ENCODE measurements around the gene DLGAP1. TPM values are rescaled to one million over a fixed set of nuclear protein-coding genes. Genes with fewer than 3 reads are reported as not detected.

Gene DLGAP1
- total and polyA plus RNA-seq, 2 of the 8 experiments (the other 6 are each of a cell fraction or from before 2014, with no cell fraction given) = 11.8 to 16.9 TPM

DNA sequence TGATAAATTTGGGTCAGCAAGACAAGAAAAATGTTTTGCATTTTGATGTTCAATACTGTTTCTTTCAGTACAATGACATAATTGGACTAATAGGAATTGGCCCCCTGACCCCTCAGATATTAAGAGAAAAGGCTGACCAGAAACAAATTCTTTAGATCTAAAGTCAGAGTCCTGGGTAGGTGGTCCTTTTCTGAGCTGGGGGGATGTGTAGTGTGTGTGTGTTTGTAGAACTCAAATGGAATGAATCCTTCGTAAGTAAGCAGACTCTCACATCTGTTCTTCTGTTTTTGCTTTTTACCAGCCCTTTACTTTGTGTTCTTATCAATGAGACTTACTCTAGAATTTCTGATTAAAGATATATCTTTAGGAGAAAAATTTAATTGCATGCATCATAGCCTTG lies 677.4 kb downstream of the DLGAP1 start:
- H2BK120ac ChIP-seq (replicated peaks; ENCODE audit: low read depth, low read length) = no peak overlapping the region
- H3K9me3 ChIP-seq (ENCODE audit: insufficient read depth in 2 of 2, low read depth in 1 of 2, low read length in 1 of 2) = no peaks in the 10 kb centered on the region
- H3K27me3 ChIP-seq (replicated peaks in 1 of 4; ENCODE audit: control insufficient read depth in 3 of 4, extremely low read depth in 1 of 4, insufficient read depth in 3 of 4, low read length in 3 of 4) = no peaks in the 10 kb centered on the region
- H2BK5ac ChIP-seq (ENCODE audit: low read depth, low read length) = no peak overlapping the region
- no peak overlapping the region for H3K18ac ChIP-seq (ENCODE audit: extremely low read depth, low read length)
- ChIA-PET POLR2A (ENCODE audit: partially characterized antibody) (interaction anchor here (0.5 kb wide), 1 partner anchor 529 kb away, joined by 3 read pairs; no protein-coding TSS in a partner anchor), CTCF (ENCODE audit: partially characterized antibody) (interaction anchor here (0.9 kb wide), 1 partner anchor 107 kb away, joined by 3 read pairs; no protein-coding TSS in a partner anchor)
- H3K56ac ChIP-seq (replicated peaks; ENCODE audit: insufficient read length, low read depth, low read length) = no peak overlapping the region
- H2BK12ac ChIP-seq (ENCODE audit: low read depth, low read length) = no peak overlapping the region
- DNase-seq (ENCODE audit: low read depth in 1 of 2, low spot score in 2 of 2) (no peak), FAIRE-seq (no peak)
- H3K27ac ChIP-seq (ENCODE audit: low read depth, low read length) = no peak overlapping the region
- H3K79me2 ChIP-seq (ENCODE audit: control insufficient read depth in 1 of 2, insufficient read depth in 2 of 2, low read length in 2 of 2) = no peaks in the 10 kb centered on the region
- no peak overlapping the region for H2BK15ac ChIP-seq (ENCODE audit: low read length)
- no peak overlapping the region for H2AFZ ChIP-seq (ENCODE audit: low read length)
- H3K79me1 ChIP-seq (ENCODE audit: low read depth, low read length) = no peaks in the 10 kb centered on the region
- H3K23me2 ChIP-seq (ENCODE audit: low read depth, low read length) = no peaks in the 10 kb centered on the region
- H2BK20ac ChIP-seq (ENCODE audit: low read length) = no peak overlapping the region
- H3K4me1 ChIP-seq (replicated peaks in 1 of 4; ENCODE audit: control insufficient read depth in 3 of 4, insufficient read depth in 4 of 4, low read length in 3 of 4) = peaks cover 0 to 13% (median 6%) of the 10 kb centered on the region in 4 experiments; a peak in 5 of 7 replicates
- H2AK5ac ChIP-seq (ENCODE audit: low read depth, low read length) = no peak overlapping the region
- 80% methylated on average over 1 of the region's 1 CpG; no CpG with 5 or more reads in 1 of the 2 experiments for WGBS, 2 experiments (ENCODE audit: extremely low coverage in 1 of 2, insufficient coverage in 1 of 2, insufficient read length in 1 of 2, insufficient replicate concordance in 2 of 2, low coverage in 1 of 2, low lambda C conversion rate in 2 of 2, missing lambda C conversion rate in 1 of 2)
- H3K36me3 ChIP-seq (ENCODE audit: control insufficient read depth in 2 of 4, insufficient read depth in 4 of 4, low read length in 3 of 4) = no peaks in the 10 kb centered on the region
- no peak overlapping the region for H3K9ac ChIP-seq (replicated peaks in 1 of 4; ENCODE audit: extremely low read depth in 1 of 4, low read depth in 3 of 4, low read length in 3 of 4)
- H3K4me3 ChIP-seq (ENCODE audit: extremely low read depth in 1 of 4, insufficient read depth in 2 of 4, low read depth in 3 of 4, low read length in 4 of 4) = no peak overlapping the region
- H3K14ac ChIP-seq (ENCODE audit: insufficient read length) = no peak overlapping the region
- no peak overlapping the region for H4K91ac ChIP-seq (replicated peaks; ENCODE audit: insufficient read length, low read length)
- H4K5ac ChIP-seq (ENCODE audit: insufficient read length, low read depth, low read length) = no peak overlapping the region
- no peak overlapping the region for H4K8ac ChIP-seq (ENCODE audit: extremely low read depth, insufficient read depth, low read length)
- no peak overlapping the region for H3K4ac ChIP-seq (replicated peaks; ENCODE audit: insufficient read length, low read depth, low read length)
- H3K23ac ChIP-seq (ENCODE audit: insufficient read length) = no peak overlapping the region
- H3K4me2 ChIP-seq (ENCODE audit: insufficient read depth in 1 of 2, low read depth in 2 of 2, low read length in 2 of 2) = no peak overlapping the region
- H4K20me1 ChIP-seq (replicated peaks in 1 of 2; ENCODE audit: control insufficient read depth in 1 of 2, insufficient read depth in 2 of 2, low read length in 2 of 2) = no peaks in the 10 kb centered on the region
- no peak for TF ChIP-seq PHF8 (conservative IDR thresholded peaks at IDR 0.05; ENCODE audit: low read depth, low read length)
- TF ChIP-seq TAF7 (optimal IDR thresholded peaks at IDR 0.05; ENCODE audit: borderline replicate concordance, low read depth, low read length) = no peak
- TF ChIP-seq NANOG (IDR thresholded peaks at IDR 0.05; ENCODE audit: insufficient read depth, low read depth, low read length, poor library complexity, severe bottlenecking) = no peak
- no peak for TF ChIP-seq GTF2F1 (IDR thresholded peaks at IDR 0.05; ENCODE audit: borderline replicate concordance, low read depth, low read length)
- TF ChIP-seq, protein P1, sequence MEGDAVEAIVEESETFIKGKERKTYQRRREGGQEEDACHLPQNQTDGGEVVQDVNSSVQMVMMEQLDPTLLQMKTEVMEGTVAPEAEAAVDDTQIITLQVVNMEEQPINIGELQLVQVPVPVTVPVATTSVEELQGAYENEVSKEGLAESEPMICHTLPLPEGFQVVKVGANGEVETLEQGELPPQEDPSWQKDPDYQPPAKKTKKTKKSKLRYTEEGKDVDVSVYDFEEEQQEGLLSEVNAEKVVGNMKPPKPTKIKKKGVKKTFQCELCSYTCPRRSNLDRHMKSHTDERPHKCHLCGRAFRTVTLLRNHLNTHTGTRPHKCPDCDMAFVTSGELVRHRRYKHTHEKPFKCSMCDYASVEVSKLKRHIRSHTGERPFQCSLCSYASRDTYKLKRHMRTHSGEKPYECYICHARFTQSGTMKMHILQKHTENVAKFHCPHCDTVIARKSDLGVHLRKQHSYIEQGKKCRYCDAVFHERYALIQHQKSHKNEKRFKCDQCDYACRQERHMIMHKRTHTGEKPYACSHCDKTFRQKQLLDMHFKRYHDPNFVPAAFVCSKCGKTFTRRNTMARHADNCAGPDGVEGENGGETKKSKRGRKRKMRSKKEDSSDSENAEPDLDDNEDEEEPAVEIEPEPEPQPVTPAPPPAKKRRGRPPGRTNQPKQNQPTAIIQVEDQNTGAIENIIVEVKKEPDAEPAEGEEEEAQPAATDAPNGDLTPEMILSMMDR (IDR thresholded peaks at IDR 0.05; ENCODE audit: control extremely low read depth in 1 of 3, insufficient read depth in 1 of 3, low read depth in 1 of 3, low read length in 3 of 3) = no peak
- TF ChIP-seq TEAD4 (IDR thresholded peaks at IDR 0.05; ENCODE audit: low read depth, low read length) = no peak
- TF ChIP-seq CEBPB (IDR thresholded peaks at IDR 0.05; ENCODE audit: low read depth, low read length) = no peak
